Activated CD4-positive, alpha-beta T cell treated with anti-CD3 and anti-CD28 coated beads, Interleukin-10, Interleukin-2, amounts not matched to agents 100 ng/mL and 50 ng/mL, durations not matched to agents 16 hours and 8 hours (primary cell): ENCODE data around the gene WNT6.

Source experiments
- DNase-seq: peaks from one replicate; pipeline ENCODE4 v3.0.0-alpha.2; 2020

Gene WNT6

DNA sequence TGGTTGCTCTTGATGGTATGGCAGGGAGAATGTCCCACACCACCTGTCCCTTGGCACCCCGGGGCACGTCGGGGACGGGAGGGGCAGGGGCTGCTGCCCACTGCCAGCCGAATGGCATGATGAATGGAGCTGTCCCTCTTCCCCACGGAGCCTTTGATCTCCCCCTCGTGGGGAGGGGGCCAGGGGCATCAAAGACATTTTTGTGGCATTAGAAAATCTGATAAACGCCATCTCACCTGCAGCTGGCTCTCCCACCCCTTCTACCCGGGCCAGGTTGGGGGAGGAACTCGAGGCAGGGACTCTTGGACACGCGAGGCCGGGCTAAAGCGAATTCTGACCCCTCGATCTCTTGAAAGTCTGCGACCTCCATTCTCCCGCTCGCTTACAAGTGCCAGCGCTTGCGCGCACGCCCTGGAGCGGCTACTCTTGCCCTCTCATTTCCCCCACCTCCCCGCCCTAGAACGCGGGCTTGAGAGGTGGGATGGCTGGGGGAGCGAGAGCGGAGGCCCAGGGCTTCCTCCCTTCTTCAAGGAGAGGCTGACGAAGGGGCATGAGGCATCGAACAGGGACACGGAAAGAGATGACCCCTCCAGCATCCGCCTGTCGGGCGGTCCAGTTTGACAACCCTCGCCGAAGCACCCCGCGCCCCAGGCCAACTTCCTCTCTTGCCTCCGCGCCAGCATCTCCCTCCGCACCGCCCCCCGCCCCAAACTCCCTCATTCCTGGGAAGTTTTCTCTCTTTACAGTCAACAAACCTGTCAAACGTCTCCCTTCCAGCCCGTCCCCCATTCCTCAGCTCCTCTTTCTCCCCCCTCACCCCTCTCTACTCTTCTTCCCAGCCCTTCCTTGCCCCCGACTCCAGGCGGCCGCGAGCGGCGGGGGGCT lies 692 bp upstream of the WNT6 start:
- DNase-seq: no peak

DNA sequence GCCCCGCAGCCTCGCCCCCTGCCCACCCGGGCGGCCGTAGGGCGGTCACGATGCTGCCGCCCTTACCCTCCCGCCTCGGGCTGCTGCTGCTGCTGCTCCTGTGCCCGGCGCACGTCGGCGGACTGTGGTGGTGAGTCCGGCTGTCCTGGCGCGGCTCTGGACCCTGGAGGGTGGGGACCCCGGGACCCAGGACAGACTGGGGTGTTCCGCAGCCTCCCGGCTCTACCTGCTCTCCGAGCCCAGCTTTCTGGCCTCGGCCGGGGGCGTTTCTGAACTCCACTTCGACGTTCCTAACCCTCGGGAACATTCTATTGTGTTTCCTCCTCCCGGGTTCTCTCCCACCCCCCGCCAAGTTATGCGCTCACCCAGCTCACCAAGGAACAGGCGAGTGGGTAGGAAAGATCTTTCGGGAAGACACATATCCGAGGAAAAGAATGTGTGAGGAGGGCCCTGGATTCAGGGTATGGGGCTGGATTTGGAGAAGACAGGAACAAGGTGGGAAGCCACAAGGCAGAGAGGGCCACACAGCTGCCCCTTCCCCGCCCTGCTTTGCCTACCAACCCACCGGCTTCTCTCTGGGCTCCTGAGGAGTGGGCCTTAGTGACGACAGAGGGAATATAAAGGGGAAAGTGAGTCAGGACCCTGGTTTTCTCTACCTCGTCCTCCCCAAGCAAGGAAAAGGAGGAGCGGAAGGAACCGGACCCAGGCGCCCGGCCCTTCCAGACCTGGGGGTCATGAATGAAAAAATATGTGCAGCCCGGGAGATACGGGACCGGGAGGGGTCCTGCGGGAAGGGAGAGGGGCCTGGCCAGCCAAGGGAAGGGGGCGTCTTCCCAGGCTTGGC lies 605 bp downstream of the WNT6 start:
- no peak for DNase-seq

DNA sequence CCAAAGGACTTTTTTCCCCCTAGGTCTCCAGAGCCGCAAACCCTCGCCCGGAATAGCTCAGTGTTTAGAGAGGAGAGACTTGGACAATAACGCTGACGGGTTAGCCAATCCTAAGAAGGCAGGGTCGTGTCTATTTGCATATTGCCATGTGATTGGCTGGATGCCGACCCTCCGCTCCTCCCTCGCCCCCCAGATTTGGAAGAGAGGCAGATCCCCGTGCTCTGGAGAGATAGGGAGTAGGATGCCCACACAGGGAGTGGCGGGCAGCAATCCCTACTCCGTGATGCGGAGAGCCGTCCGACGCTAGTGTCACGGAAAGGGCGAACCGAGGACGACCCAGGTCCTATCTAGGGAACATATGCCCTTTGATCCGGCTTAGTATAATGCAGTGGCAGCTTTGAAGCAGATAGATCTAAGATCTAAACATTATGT lies 1.4 kb downstream of the WNT6 start:
- no peak for DNase-seq

DNA sequence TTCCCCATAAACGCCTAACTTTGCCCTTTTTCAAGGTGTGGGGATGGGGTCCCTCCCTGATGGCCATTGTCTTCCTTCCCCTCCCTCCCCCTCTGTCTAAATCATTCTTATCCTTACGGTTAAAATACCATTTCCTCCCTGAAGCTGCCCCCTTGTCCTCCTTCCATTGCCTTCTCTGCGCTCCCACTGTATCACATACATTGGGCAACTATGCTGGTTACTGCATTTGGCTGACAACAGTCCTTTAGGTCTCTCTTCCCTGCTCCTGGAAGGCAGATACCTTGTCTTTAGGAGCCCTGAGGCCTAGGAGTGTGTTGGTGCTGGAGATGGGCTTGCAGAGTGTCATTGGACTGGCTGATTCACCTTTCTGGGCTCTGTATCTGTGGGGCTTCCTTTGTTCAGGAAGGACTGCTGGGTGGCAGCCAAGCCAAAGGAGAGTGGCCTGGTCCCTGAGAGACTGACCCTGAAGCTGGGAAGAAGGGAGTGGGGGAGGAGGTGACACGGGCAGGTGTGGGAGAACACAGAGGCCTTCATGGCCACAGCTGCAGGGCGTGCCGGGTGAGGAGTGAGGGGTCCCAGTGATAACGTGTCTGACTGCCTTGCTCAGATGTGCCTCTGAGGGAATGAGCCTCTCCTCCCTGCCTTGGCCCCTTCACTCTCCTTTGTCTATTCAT lies 2.2 kb downstream of the WNT6 start:
- no peak for DNase-seq

DNA sequence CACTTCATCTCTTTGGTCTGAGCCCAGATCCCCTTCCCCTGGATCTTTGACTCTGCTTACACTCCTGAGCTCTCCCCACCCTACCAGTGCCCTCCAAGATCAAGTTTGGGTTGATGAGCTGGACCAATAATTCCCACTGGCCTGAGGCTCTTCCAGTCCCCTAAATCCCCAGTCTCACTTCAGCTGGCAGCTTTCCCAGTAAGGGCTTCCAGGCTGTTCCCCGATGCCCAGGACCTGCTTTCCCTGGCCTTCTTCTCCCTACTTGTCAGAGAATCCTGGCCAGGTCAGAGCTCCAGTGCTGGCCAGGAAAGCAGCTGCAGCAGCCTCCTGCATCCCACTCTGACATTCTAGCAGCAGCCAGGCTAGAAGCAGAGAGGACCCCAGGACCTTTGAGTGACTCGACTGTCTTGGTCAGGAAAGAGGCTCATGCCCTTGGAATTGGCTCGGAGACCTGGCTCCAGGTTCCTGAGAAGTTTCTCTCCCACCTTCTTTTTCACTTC lies 3.5 kb downstream of the WNT6 start:
- DNase-seq: no peak

- DNase-seq: no peak
These were observed 5.8 kb downstream of the WNT6 start for GRCh38 chr2:218865396-218865795.

DNA sequence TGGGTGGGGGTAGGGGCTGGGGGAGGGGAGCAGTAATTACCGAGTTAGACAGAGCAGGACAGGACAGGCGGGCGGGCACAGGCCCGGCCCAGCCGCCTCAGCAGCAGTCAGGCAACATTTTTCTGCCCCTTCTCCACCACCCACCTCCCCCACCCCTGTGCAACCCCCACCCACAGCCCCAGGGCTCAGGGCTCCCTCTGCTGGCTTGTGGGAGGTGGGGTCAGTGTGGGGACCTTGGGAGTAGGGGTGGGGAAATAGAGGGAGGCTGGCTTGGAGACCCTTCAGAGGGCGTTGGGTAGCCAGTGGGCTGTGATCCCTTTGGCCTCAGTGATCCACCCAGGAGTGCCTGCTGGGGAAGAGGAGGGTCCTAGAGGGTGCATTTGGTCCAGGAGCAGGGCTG lies 6.4 kb downstream of the WNT6 start:
- DNase-seq: no peak

DNA sequence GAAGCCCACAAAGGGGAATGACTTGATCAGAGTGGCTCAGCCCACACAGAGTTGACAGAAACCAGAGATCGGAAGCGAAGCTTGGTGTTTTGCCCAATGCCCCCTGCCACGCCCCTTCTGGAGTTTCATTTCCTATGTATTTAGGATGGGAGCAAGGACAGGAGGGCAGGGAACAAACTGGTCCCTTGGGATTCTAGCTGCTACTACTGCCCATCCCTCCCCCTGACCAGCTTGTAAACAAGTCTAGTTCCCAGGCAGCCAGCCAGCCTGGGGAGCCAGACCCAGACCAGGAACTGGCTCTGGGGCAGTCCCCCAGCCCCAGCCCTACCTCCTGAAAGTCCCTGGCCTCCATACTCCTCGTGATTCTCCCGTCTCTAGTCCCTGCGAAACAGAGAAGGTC lies 8.3 kb downstream of the WNT6 start:
- DNase-seq: no peak

DNA sequence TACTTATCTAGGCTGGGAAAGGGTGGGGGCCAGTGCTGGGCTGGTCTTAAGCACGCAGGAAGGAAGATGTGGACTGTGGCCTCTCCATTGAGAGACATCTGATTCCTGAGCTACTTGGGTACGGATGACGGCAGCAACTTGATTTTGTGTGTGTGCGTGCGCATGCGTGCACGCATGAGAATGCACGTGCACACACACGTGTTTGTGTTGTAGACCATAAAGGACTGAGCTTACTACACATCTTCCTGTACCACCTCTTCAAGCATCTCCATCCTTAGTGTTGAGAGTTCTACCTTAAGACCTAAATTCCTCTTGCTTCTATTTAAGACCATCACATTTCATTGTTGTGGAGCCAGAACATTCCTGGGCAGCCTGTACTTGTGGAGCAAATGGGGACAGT lies 9.5 kb downstream of the WNT6 start:
- DNase-seq: no peak

DNA sequence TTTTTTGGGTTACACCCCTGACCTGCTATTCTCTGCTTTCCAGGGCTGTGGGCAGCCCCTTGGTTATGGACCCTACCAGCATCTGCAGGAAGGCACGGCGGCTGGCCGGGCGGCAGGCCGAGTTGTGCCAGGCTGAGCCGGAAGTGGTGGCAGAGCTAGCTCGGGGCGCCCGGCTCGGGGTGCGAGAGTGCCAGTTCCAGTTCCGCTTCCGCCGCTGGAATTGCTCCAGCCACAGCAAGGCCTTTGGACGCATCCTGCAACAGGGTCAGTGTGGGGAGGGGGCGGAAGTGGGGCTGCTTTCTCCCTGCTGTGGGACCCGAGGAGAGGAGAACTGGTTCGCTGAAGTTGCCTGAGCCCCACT lies 11.4 kb downstream of the WNT6 start:
- DNase-seq: peak; percentile 24

DNA sequence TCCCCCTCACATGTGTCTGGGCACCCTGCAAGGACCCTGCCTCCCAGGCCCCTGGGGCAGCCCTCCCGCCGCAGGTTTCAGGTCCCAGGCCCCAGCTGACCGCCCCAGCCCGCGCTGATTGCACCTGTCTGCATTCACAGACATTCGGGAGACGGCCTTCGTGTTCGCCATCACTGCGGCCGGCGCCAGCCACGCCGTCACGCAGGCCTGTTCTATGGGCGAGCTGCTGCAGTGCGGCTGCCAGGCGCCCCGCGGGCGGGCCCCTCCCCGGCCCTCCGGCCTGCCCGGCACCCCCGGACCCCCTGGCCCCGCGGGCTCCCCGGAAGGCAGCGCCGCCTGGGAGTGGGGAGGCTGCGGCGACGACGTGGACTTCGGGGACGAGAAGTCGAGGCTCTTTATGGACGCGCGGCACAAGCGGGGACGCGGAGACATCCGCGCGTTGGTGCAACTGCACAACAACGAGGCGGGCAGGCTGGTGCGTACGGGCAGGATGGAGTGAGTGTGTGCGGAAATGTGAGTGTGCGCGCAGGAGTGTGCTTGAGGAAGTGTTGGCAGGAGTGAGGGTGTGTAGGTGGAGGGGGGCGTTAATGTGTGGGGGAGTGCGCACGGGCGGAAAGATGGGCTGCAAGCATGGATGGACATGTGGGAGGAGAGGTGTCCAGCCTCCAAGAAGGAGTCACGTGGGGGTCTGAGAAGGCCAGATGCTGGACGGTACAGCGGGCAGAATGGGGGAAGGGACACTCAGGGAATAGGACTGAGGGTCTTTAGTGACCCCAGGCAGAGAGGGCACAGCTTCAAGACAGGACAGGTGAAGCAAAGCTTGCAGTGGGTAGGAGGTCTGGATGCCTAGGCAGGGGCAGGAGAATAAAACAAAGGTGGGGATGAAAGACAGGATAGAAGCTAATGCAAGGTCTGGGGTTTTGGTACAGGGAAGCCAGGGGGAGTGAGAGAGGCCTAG lies 12.0 kb downstream of the WNT6 start:
- DNase-seq: peak; percentile 23

DNA sequence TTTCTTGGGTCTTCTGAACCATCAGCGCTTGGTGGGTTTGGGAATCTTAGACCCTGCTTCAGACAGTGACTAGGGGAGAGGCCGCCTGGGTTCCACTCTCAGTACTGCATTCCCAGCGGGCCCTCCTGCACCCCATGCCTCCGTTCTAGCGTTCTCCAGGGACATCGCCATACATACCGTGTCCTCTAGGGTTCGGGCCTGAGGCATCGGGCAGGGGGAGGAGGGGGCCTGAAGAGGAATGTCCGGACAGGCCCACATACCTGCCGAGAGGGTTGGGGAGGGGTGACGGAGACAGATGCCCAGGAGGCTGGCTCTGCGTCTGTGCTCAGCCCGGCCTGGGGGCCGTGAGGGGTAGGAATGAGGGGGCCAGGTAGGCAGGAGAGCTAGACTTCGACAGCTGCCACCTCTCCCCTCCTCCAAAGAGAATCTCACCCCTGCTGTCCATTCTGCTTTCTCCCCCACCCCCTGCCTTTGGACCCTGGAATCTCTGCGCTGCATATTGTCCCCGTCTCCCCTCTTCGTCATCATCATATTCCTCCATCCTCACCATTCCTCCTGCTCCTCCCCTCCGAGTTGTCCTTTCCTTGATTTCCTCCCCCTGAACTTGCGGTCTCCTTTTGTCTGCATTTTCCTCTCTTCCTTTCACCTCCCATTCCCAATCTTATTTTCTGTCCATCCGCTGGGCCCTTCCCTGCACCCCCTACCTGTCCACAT lies 13.2 kb downstream of the WNT6 start:
- DNase-seq: no peak

- DNase-seq: no peak
These were observed 14.0 kb downstream of the WNT6 start for GRCh38 chr2:218873359-218874194.

DNA sequence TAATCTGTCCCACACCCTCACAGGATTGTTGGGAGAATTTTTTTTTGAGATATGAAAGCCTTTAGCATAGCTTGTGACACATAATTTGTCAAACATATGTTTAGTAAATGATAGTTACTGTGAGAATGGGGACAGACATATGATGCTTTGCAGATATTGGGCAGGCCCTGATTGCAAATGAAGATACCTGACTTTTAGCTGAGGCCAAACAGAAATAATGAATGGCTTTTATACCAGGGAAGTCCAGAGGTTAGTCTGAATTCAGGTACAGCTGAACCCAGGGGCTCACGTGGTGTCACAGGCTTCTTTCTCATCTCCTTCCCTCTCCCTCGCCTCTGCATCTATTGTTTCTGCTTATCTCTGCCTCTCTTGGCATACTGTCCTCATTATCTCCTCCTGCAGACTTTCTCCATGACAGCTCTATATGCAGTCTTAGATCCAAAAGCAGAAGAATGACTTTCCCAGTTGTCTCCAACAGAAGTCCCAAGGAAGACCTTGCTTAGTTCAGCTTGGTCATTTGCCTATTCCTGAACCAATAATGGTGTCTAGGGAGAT lies 16.2 kb downstream of the WNT6 start:
- no peak for DNase-seq

- peak; percentile 74 for DNase-seq
These were observed 17.1 kb downstream of the WNT6 start for GRCh38 chr2:218876562-218877219.

GRCh38 chr2:218877331-218877730 lies 17.7 kb downstream of the WNT6 start:
- no peak for DNase-seq

GRCh38 chr2:218877891-218878290 lies 18.3 kb downstream of the WNT6 start:
- DNase-seq: no peak

DNA sequence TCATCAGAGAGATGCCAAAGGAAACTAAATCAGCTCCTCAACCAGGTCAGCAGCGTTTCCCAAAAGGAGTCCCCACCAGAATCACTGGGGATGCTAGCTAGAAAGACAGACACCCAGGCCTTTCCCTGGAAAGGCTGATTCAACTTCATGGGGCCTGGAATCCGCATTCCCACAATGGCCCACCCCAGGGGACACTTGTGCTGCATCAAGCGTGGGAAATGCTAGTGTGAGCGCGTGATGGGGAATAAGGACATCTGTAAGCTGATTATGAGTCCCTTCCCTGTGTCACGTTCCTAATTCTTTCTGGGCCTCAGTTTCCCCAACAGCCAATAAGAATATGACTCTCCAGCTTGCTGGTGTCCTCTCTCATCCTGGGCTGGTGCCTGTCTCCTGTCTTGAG lies 18.9 kb downstream of the WNT6 start:
- no peak for DNase-seq

DNA sequence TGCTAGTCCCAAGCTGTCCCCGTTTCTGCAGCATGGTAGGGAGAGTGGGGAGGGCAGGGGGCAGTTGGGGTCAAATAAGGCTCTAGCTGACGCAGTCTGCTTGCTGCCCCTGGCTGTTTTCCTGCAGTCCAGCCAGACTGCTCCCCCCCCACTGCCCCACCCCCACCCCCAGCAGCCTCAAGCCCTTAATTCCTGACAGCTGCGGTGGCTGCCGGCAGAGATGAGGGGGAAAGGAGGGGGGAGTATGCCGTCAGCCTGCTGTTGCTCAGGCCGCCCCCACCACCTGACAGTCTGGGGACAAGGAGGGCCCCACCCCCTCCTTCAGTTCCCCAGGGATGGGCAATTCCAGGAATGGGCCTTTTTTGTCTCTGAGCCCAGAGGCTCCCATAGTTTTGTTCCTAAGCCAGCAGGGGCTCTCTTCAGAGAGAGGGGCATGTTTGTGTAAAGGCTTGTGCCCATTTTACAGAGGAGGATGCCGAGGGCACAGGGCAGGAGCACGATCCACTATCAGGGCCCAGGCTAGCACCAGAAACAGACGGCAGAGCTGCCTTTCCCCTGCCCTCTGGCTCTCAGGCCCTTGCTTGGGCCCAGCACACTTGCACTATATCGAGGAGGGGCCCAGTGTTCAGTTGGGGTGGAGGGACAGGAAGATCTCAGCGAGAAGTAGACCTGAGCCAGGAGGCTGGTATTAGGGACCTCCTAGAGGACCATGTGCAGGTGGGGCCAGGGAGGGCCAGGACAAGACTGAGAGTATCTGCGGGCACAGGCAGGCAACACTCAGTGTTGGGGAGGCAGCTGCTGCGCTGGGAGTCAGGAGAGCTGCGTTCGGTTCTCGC lies 19.5 kb downstream of the WNT6 start:
- no peak for DNase-seq
